Nephron (organoid): ENCODE data around the gene HIVEP1.

ENCODE experiments used
- H3K27ac Mint-ChIP-seq, 3 experiments: 2 replicates each; pipeline ENCODE4 v1.8.0; 2020; ENCODE audit warnings: mixed read lengths in 3 of 3, mild to moderate bottlenecking in 2 of 3, moderate library complexity in 1 of 3
- H3K27me3 Mint-ChIP-seq: 2 replicates; pipeline ENCODE4 v1.8.0; 2021; ENCODE audit warnings: low read depth, mild to moderate bottlenecking, moderate library complexity, mixed read lengths
- H3K36me3 Mint-ChIP-seq: 2 replicates; pipeline ENCODE4 v1.8.0; 2020; ENCODE audit warnings: low read depth, mixed read lengths
- H3K4me1 Mint-ChIP-seq: 2 replicates; pipeline ENCODE4 v1.8.0; 2020; ENCODE audit warnings: mixed read lengths
- H3K4me3 Mint-ChIP-seq, 3 experiments: 2 replicates each; pipeline ENCODE4 v1.8.0; 2020; ENCODE audit warnings: mild to moderate bottlenecking in 3 of 3, mixed read lengths in 3 of 3, moderate library complexity in 2 of 3
- H3K9me3 Mint-ChIP-seq: 2 replicates; pipeline ENCODE4 v1.8.0; 2020; ENCODE audit warnings: mixed read lengths
- CTCF ChIP-seq, 3 experiments: fragments of 200-600 bp; sonication (generic); IDR thresholded peaks; one replicate each; pipeline ENCODE4 v1.5.0; 2021; ENCODE audit warnings: antibody characterized with exemption in 3 of 3; ENCODE audit not compliant: unreplicated experiment in 3 of 3

HIVEP1 gene

GRCh38 chr6:12034349-12034748, 22.2 kb downstream of the HIVEP1 start:
- Mint-ChIP-seq H3K36me3 (peaks cover 44% of the 10 kb centered on the region), H3K9me3 (peaks cover 14% of the 10 kb centered on the region), H3K27ac (peak overlapping the region; percentile 36 to 74 (median 51)), H3K27me3 (no peaks in the 10 kb centered on the region), H3K4me3 (no peak overlapping the region), H3K4me1 (peaks cover 34% of the 10 kb centered on the region)
- no peak for TF ChIP-seq CTCF (IDR thresholded peaks at IDR 0.05; ENCODE audit: unreplicated experiment in 3 of 3)

GRCh38 chr6:12034837-12035236, 22.7 kb downstream of the HIVEP1 start:
- Mint-ChIP-seq H3K4me1 (peaks cover 39% of the 10 kb centered on the region), H3K27me3 (no peaks in the 10 kb centered on the region), H3K36me3 (peaks cover 44% of the 10 kb centered on the region), H3K4me3 (no peak overlapping the region), H3K9me3 (peaks cover 12% of the 10 kb centered on the region), H3K27ac (peak overlapping the region in 2 of 3 experiments; percentile 37 to 74)
- TF ChIP-seq CTCF (IDR thresholded peaks at IDR 0.05; ENCODE audit: unreplicated experiment in 3 of 3): no peak

GRCh38 chr6:12036766-12037165, 24.7 kb downstream of the HIVEP1 start:
- no peak overlapping the region for H3K4me3 Mint-ChIP-seq
- peaks cover 43% of the 10 kb centered on the region for H3K4me1 Mint-ChIP-seq
- no peaks in the 10 kb centered on the region for H3K27me3 Mint-ChIP-seq
- H3K36me3 Mint-ChIP-seq: peaks cover 38% of the 10 kb centered on the region
- TF ChIP-seq CTCF (IDR thresholded peaks at IDR 0.05; ENCODE audit: unreplicated experiment in 3 of 3): no peak
- no peaks in the 10 kb centered on the region for H3K9me3 Mint-ChIP-seq
- no peak overlapping the region for H3K27ac Mint-ChIP-seq

GRCh38 chr6:12037798-12038197, 25.7 kb downstream of the HIVEP1 start:
- peaks cover 35% of the 10 kb centered on the region for H3K36me3 Mint-ChIP-seq
- no peak overlapping the region for H3K4me3 Mint-ChIP-seq
- H3K4me1 Mint-ChIP-seq: peaks cover 43% of the 10 kb centered on the region
- no peaks in the 10 kb centered on the region for H3K9me3 Mint-ChIP-seq
- TF ChIP-seq CTCF (IDR thresholded peaks at IDR 0.05; ENCODE audit: unreplicated experiment in 3 of 3): no peak
- no peaks in the 10 kb centered on the region for H3K27me3 Mint-ChIP-seq
- H3K27ac Mint-ChIP-seq: no peak overlapping the region

- Mint-ChIP-seq H3K4me3 (no peak overlapping the region), H3K27ac (peak overlapping the region in 1 of 3 experiments; percentile 16), H3K4me1 (peaks cover 32% of the 10 kb centered on the region), H3K27me3 (no peaks in the 10 kb centered on the region), H3K36me3 (peaks cover 36% of the 10 kb centered on the region), H3K9me3 (no peaks in the 10 kb centered on the region)
- peak in 2 of 3 experiments; percentile 9 to 13 for TF ChIP-seq CTCF (IDR thresholded peaks at IDR 0.05; ENCODE audit: unreplicated experiment in 3 of 3)
These were observed 27.7 kb downstream of the HIVEP1 start for GRCh38 chr6:12039540-12040459.

GRCh38 chr6:12047304-12047703, 35.2 kb downstream of the HIVEP1 start:
- Mint-ChIP-seq H3K4me3 (no peak overlapping the region), H3K9me3 (no peaks in the 10 kb centered on the region), H3K27me3 (peaks cover 4% of the 10 kb centered on the region), H3K4me1 (peaks cover 20% of the 10 kb centered on the region), H3K36me3 (peaks cover 15% of the 10 kb centered on the region), H3K27ac (no peak overlapping the region)
- no peak for TF ChIP-seq CTCF (IDR thresholded peaks at IDR 0.05; ENCODE audit: unreplicated experiment in 3 of 3)
